Fibroblast of lung (primary cell): Measurements from ENCODE around the gene LFNG. TPM values are rescaled to one million over a fixed set of nuclear protein-coding genes. Genes with fewer than 3 reads are reported as not detected.

ENCODE experiments used
- DNase-seq, 2 donors: peaks; one replicate each; pipeline versions ENCODE4 v3.0.0 to v3.0.0-alpha.2; 2010; ENCODE audit warnings: low read depth in 2 of 2
- H2AFZ ChIP-seq: 2 replicates; pipeline ENCODE4 v1.5.1; 2012; ENCODE audit warnings: low read length, control low read depth, inconsistent platforms
- H3K27ac ChIP-seq: 2 replicates; pipeline ENCODE4 v1.5.1; 2011; ENCODE audit warnings: low read length, control low read depth; ENCODE audit not compliant: insufficient read depth
- H3K27me3 ChIP-seq: 2 replicates; pipeline ENCODE4 v1.5.1; 2011; ENCODE audit warnings: mild to moderate bottlenecking, low read length; ENCODE audit not compliant: control insufficient read depth, insufficient read depth
- H3K36me3 ChIP-seq: 2 replicates; pipeline ENCODE4 v1.5.1; 2011; ENCODE audit warnings: low read length; ENCODE audit not compliant: control insufficient read depth, insufficient read depth
- H3K4me1 ChIP-seq: 2 replicates; pipeline ENCODE4 v1.5.1; 2011; ENCODE audit warnings: low read length; ENCODE audit not compliant: control insufficient read depth, insufficient read depth; ENCODE audit errors: extremely low read depth
- H3K4me2 ChIP-seq: 2 replicates; pipeline ENCODE4 v1.5.1; 2011; ENCODE audit warnings: low read length, control low read depth; ENCODE audit not compliant: insufficient read depth; ENCODE audit errors: extremely low read depth
- H3K4me3 ChIP-seq, 4 experiments: fragments of 200-600 bp in 1 of 4; sonication (generic) in 1 of 4; replicated peaks in 1 of 4; 2 replicates each; pipeline ENCODE4 v1.5.1; 2011 to 2016; ENCODE audit warnings: low read length in 4 of 4, low read depth in 3 of 4, mild to moderate bottlenecking in 3 of 4, control low read depth in 2 of 4, inconsistent platforms in 1 of 4, mixed read lengths in 1 of 4; ENCODE audit not compliant: insufficient read depth in 1 of 4; ENCODE audit errors: control extremely low read depth in 1 of 4
- H3K79me2 ChIP-seq: 2 replicates; pipeline ENCODE4 v1.5.1; 2012; ENCODE audit warnings: mild to moderate bottlenecking, low read length, inconsistent platforms; ENCODE audit not compliant: control insufficient read depth, insufficient read depth
- H3K9ac ChIP-seq: 2 replicates; pipeline ENCODE4 v1.5.1; 2011; ENCODE audit warnings: mild to moderate bottlenecking, low read length, control low read depth; ENCODE audit not compliant: insufficient read depth
- H3K9me3 ChIP-seq: 2 replicates; pipeline ENCODE4 v1.5.1; 2012; ENCODE audit warnings: low read depth, low read length; ENCODE audit not compliant: control insufficient read depth, insufficient read depth
- H4K20me1 ChIP-seq: 2 replicates; pipeline ENCODE4 v1.5.1; 2011; ENCODE audit warnings: low read length; ENCODE audit not compliant: control insufficient read depth, insufficient read depth; ENCODE audit errors: extremely low read depth
- EZH2 ChIP-seq: IDR thresholded peaks from 2 replicates; pipeline ENCODE4 v1.5.1; 2012; ENCODE audit warnings: low read length, control low read depth, mild to moderate bottlenecking; ENCODE audit errors: missing control alignments
- polyA plus RNA-seq, 2 donors: library from polyadenylated mRNA; depleted of rRNA in 1 of 2; stranded (reverse) in 1 of 2; unstranded in 1 of 2; fragments of >200 nt; gene quantifications; 2 replicates each; pipeline ENCODE4 v1.2.1, GENCODE V29; 2011 to 2012; ENCODE audit warnings: missing spikeins in 1 of 2
- total RNA-seq: library from RNA; depleted of rRNA; stranded (reverse); fragments of >200 nt; gene quantifications from 2 replicates; pipeline ENCODE4 v1.2.1, GENCODE V29; 2014
- TF ChIP-seq, protein P1 (sequence below), 2 donors: IDR thresholded peaks in 1 of 2; conservative IDR thresholded peaks in 1 of 2; 1 replicate in 1 of 2; 2 replicates in 1 of 2; pipeline ENCODE4 v1.5.1; 2011 to 2012; ENCODE audit warnings: low read length in 2 of 2, control low read depth in 1 of 2, inconsistent platforms in 1 of 2, low read depth in 1 of 2, mild to moderate bottlenecking in 1 of 2

Gene LFNG
- total and polyA plus RNA-seq, 2 donors (not counting 1 experiment from before 2014, with no cell fraction given) = 0.33 to 3.5 TPM

DNA sequence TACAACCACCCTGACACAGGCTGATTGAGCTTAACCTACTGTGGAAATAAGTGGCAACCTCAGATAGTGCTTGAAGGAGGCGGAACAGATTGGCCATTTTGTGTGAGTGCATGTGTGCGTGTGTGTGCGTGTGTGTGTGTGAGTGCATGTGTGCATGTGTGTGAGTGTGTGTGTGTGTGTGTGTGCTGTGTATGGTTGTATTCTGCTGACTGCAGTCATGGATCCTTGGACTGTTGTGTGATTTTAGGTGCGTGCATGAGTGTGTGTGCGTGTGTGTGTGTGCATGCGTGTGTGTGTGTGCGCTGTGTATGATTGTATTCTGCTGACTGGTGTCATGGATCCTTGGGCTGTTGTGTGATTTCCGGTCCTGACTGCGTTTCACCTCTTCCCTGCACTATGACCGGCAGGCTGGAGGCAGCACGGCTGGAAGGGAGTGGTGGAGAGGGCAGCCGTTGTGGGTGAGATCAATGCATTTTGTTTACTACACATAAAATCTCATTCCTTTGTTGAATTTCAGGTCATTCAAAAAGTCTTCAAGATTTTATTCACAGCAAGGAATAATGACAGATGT is 45.5 kb downstream of the LFNG start:
- Histone ChIP-seq H3K27ac (no peak overlapping the region), H2AFZ (peak overlapping the region; percentile 44), H3K9me3 (no peaks in the 10 kb centered on the region)

DNA sequence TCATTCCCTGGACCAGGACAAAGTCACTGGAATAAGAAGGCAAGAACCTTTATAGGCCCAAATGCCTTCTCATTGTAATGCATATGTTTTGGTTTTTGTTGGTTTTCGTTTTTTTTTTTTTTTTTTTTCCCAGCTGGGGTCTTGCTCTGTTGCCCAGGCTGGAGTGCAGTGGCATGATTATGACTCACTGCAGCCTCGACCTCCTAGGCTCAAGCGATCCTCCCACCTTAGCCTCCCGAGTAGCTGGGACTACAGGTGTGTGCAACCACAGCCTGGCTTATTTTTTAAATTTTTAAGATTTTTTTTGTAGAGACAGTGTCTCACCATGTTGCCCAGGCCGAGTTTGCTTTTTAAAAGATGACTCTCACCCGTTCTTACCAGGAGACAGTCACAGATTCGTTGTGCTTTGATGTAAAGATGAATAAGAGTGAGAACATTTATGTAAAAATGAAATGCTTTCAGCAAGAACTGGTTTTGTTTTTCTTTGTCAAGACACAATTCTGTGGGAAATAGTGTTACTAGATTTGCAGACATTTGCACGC is 46.8 kb downstream of the LFNG start:
- peak overlapping the region; percentile 91 for H3K4me2 ChIP-seq
- no peak for TF ChIP-seq EZH2
- TF ChIP-seq, protein P1, sequence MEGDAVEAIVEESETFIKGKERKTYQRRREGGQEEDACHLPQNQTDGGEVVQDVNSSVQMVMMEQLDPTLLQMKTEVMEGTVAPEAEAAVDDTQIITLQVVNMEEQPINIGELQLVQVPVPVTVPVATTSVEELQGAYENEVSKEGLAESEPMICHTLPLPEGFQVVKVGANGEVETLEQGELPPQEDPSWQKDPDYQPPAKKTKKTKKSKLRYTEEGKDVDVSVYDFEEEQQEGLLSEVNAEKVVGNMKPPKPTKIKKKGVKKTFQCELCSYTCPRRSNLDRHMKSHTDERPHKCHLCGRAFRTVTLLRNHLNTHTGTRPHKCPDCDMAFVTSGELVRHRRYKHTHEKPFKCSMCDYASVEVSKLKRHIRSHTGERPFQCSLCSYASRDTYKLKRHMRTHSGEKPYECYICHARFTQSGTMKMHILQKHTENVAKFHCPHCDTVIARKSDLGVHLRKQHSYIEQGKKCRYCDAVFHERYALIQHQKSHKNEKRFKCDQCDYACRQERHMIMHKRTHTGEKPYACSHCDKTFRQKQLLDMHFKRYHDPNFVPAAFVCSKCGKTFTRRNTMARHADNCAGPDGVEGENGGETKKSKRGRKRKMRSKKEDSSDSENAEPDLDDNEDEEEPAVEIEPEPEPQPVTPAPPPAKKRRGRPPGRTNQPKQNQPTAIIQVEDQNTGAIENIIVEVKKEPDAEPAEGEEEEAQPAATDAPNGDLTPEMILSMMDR (conservative IDR thresholded peaks at IDR 0.05 in 1 of 2, IDR thresholded peaks at IDR 0.05 in 1 of 2; ENCODE audit: low read depth in 1 of 2, low read length in 2 of 2) = no peak

More for the DNA sequence above, 45.5 kb downstream of the LFNG start:
- Histone ChIP-seq H3K4me2 (no peak overlapping the region), H3K4me3 (no peak overlapping the region), H3K9ac (no peak overlapping the region), H4K20me1 (no peaks in the 10 kb centered on the region), H3K79me2 (no peaks in the 10 kb centered on the region), H3K27me3 (no peaks in the 10 kb centered on the region), H3K4me1 (peaks cover 9% of the 10 kb centered on the region), H3K36me3 (no peaks in the 10 kb centered on the region)
- DNase-seq = peak in 1 of 2 donors; percentile 52
- TF ChIP-seq, protein P1 (conservative IDR thresholded peaks at IDR 0.05 in 1 of 2, IDR thresholded peaks at IDR 0.05 in 1 of 2; ENCODE audit: low read depth in 1 of 2, low read length in 2 of 2) = no peak
- TF ChIP-seq EZH2 = no peak

DNA sequence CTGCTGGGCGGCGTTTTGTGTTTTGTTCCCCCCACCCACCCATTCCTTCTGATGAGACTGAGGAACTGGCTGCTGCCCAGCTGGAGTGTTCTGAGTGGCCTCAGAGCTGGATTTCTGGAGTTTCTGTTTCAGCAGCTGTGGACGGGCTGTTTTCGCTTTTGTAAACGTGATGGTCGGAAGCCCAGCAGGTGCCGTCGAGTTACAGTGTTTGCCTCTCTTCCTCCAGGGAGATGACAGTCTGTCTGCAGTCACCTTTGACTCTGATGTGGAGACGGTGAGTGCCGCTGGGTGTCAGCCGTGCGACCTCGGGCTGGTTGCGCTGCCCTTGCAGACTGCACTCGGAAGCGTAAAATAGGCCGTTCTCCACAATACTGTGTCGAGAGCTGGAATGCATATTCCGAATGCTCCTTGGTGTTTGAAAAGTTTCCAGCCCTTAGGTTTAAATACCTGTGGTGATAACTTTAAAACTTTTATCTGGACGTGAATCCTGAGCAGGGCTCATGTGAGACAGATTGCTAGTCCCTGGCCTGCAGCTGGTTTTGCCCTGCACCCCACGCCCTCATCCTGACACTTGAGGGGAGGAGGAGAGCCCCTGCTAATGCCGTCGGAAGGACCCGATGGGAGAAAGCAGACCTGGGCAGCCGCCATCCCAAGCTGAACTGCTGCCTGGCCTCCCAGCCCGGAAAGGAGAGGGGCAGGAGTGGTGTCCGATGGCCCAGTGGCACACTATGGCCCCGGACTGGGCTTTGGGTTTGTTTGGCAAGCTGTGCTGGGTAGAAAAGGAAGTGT is 47.5 kb downstream of the LFNG start:
- Histone ChIP-seq H4K20me1 (no peaks in the 10 kb centered on the region), H3K4me3 (peak overlapping the region in 3 of 4 experiments; percentile 28 to 48 (median 39)), H3K4me2 (peak overlapping the region; percentile 91), H3K4me1 (peaks cover 7% of the 10 kb centered on the region), H3K79me2 (no peaks in the 10 kb centered on the region), H3K27ac (peak overlapping the region; percentile 13), H3K9ac (peak overlapping the region; percentile 30), H2AFZ (no peak overlapping the region), H3K36me3 (no peaks in the 10 kb centered on the region), H3K27me3 (no peaks in the 10 kb centered on the region), H3K9me3 (no peaks in the 10 kb centered on the region)
- TF ChIP-seq EZH2 = no peak
- peak in 1 of 2 donors; percentile 26 for DNase-seq

More for the DNA sequence above, 46.8 kb downstream of the LFNG start:
- Histone ChIP-seq H2AFZ (no peak overlapping the region), H3K9me3 (no peaks in the 10 kb centered on the region), H4K20me1 (no peaks in the 10 kb centered on the region), H3K9ac (no peak overlapping the region), H3K27ac (no peak overlapping the region), H3K4me1 (peaks cover 7% of the 10 kb centered on the region), H3K36me3 (no peaks in the 10 kb centered on the region), H3K27me3 (no peaks in the 10 kb centered on the region), H3K4me3 (peak overlapping the region in 1 of 4 experiments; percentile 48), H3K79me2 (no peaks in the 10 kb centered on the region)
- DNase-seq = no peak
